Activated naive CD4-positive, alpha-beta T cell treated with Interleukin-2 at 50 U/mL for 16 hours (primary cell): ENCODE results near the gene HSDL1.

Experiments used
- DNase-seq: peaks from one replicate; pipeline ENCODE4 v3.0.0-alpha.2; 2020

Gene HSDL1

DNA sequence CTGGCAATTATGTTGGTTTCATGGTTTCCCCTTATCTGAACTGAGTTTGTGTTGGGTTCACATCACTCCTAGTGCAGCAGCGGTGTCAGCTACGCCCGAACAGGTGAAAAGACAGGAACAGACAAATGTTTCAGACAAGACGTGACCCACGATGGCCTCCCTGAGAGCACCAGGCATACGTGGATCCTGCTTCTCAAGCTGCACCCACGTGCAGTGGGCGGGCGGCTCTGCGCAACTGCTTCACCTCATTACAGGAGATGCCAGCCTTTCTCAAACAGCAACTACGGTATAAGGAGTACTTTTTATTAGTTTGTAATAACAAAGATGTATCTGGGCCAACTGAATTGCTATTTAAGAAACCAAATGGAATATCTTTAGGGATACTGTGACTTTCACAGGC, 69.6 kb downstream of the HSDL1 start:
- no peak for DNase-seq

DNA sequence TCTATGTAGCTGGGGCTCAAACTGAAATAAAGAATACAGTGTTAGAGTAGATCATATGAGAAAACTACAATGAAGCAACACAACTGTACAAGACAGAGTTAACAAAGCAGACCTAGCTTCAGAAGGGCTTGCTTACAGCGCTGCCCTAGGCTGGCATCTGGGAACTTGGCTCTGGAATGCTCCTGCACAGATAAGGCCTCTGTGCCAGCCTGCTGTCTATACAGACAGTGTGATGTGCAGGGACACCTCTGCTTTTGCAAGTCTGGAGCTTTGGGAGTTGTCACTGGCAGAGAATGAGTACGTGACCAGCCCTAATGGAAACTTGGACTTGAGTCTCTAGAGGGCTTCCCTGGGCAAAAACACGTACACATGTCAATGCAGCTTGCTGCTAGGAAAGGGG, 70.3 kb downstream of the HSDL1 start:
- DNase-seq: no peak
